Right lobe of liver (tissue), 6 donors: ENCODE results near the gene NPHS1. TPM values are rescaled to one million over a fixed set of nuclear protein-coding genes. Genes with fewer than 3 reads are reported as not detected.

Experiments
- ATAC-seq, 4 donors: fragments of 200-7000 bp; cut with Tn5 transposase; one replicate each; pipeline ENCODE4 v1.9.1; 2020; ENCODE audit warnings: mild to moderate bottlenecking in 4 of 4, moderate library complexity in 4 of 4
- DNase-seq, 3 donors: peaks; one replicate each; pipeline ENCODE4 v3.0.0-alpha.2; 2020
- H3K27ac ChIP-seq, 3 donors: fragments of 200-600 bp; one replicate each; pipeline ENCODE4 v1.8.0; 2022
- H3K27me3 ChIP-seq, 2 donors: fragments of 200-600 bp; one replicate each; pipeline ENCODE4 v1.8.0; 2022
- H3K36me3 ChIP-seq, 4 donors: fragments of 200-600 bp; sonication (generic) in 1 of 4; one replicate each; pipeline versions ENCODE4 v1.5.1 to v1.8.0; 2017 to 2022; ENCODE audit warnings: control low read depth in 1 of 4
- H3K4me1 ChIP-seq, 4 donors: fragments of 200-600 bp; sonication (generic) in 1 of 4; one replicate each; pipeline versions ENCODE4 v1.5.1 to v1.8.0; 2017 to 2022; ENCODE audit warnings: control low read depth in 1 of 4
- H3K4me3 ChIP-seq, 3 donors: fragments of 200-600 bp; one replicate each; pipeline ENCODE4 v1.8.0; 2022
- H3K9me3 ChIP-seq, 4 donors: fragments of 200-600 bp; sonication (generic) in 1 of 4; one replicate each; pipeline versions ENCODE4 v1.5.1 to v1.8.0; 2017 to 2022; ENCODE audit warnings: control low read depth in 1 of 4
- POLR2A ChIP-seq: fragments of 450-650 bp; IDR thresholded peaks from one replicate; pipeline ENCODE4 v1.6.1; 2017; ENCODE audit warnings: antibody characterized with exemption, mild to moderate bottlenecking
- WGBS: methylation state at CpG from one replicate; pipeline ENCODE4 v1.1.6; 2018; ENCODE audit warnings: low coverage, low lambda C conversion rate; ENCODE audit not compliant: insufficient coverage; ENCODE audit errors: missing lambda C conversion rate; 5-methylcytosine and 5-hydroxymethylcytosine counted together
- intact Hi-C, 2 donors: fragments of 100-400 bp; cut with DNase I; formaldehyde crosslinking; loops; one replicate each; pipeline versions ENCODE4 v1.11.2 to v1.14.1; 2022
- long read RNA-seq: library from polyadenylated mRNA; unstranded; transcript quantifications from one replicate; pipeline ENCODE4 v2.0.0, GENCODE V29; 2019
- total RNA-seq, 6 experiments: library from RNA; depleted of rRNA in 2 of 6; stranded (reverse); fragments of >200 nt in 2 of 6; fragmentation: NEBNext Ultra II Directional in 3 of 6; extraction: Animal tissue kit (Norgen Biotek cat#: 25700) in 3 of 6; gene quantifications; one replicate each; pipeline versions ENCODE4 v1.1.0 to v1.2.4, GENCODE V29; 2016 to 2023
- TF ChIP-seq, protein P1 (sequence below), 4 donors: fragments of 200-600 bp in 3 of 4; fragments of 450-650 bp in 1 of 4; IDR thresholded peaks; one replicate each; pipeline versions ENCODE4 v1.5.1 to v1.8.0; 2016 to 2022; ENCODE audit warnings: antibody characterized with exemption in 4 of 4, mild to moderate bottlenecking in 2 of 4
- donor health status: DM: no; HTN: yes; CAD: no.
- donor health status: DM: no; HTN: no; CAD: no.
- donor health status: DM: no; HTN: no; CAD: no.
- donor health status: DM: no; HTN: yes; CAD: no.
- donor health status: DM: no; HTN: yes; CAD: no.

NPHS1 gene, protein sequence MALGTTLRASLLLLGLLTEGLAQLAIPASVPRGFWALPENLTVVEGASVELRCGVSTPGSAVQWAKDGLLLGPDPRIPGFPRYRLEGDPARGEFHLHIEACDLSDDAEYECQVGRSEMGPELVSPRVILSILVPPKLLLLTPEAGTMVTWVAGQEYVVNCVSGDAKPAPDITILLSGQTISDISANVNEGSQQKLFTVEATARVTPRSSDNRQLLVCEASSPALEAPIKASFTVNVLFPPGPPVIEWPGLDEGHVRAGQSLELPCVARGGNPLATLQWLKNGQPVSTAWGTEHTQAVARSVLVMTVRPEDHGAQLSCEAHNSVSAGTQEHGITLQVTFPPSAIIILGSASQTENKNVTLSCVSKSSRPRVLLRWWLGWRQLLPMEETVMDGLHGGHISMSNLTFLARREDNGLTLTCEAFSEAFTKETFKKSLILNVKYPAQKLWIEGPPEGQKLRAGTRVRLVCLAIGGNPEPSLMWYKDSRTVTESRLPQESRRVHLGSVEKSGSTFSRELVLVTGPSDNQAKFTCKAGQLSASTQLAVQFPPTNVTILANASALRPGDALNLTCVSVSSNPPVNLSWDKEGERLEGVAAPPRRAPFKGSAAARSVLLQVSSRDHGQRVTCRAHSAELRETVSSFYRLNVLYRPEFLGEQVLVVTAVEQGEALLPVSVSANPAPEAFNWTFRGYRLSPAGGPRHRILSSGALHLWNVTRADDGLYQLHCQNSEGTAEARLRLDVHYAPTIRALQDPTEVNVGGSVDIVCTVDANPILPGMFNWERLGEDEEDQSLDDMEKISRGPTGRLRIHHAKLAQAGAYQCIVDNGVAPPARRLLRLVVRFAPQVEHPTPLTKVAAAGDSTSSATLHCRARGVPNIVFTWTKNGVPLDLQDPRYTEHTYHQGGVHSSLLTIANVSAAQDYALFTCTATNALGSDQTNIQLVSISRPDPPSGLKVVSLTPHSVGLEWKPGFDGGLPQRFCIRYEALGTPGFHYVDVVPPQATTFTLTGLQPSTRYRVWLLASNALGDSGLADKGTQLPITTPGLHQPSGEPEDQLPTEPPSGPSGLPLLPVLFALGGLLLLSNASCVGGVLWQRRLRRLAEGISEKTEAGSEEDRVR (N-terminal part only)
- total RNA-seq: not detected
- long read RNA-seq: 0 reads

DNA sequence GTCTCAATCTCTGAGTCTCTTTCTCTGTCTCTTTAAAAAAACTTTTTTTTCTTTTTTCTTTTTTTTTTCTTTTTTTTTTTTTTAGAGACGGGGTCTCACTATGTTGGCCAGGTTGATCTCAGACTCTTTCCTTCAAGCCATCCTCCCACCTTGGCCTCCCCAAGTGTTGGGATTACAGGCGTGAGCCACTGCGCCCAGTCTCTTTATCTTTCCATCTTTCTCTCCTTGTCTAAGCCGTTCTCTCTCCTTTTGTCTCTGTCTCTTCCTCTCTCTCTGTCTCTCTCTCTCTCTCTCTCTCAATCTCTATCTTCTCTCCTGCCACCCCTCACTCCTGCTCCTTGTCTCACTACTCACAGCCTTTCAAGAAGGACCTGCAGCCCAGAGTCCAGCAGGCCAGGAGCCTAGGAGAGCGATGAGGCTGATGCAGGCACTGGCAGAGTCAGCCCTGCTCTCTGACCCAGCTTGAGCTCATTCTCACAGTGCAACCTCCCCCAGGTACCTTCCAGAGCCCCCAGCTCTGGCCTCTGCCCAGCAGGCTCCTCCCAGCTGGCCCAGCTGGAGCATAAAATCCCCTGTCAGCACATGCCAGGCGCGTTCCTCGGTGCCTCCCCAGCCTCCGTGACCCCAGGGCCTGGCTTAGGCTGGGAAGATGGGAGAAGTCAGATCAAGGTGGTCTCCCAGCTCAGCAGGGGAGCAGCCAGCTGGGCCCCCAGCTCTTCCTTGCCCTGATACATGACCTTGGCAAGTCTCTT, at the start of gene NPHS1:
Gene NPHS1 (minus strand): TSS at position 476 of the 752 bp plus-strand sequence. CDS start 667 bp downstream, outside the sequence.
- H3K4me3 ChIP-seq: no peak within 1 kb of the TSS
- DNase-seq: peak in 1 of 3 donors; percentile 24
- peaks cover 0 to 10% (median 2%) of the 10 kb centered on the region in 4 donors for H3K4me1 ChIP-seq
- H3K27ac ChIP-seq: no peak within 1 kb of the TSS
- peaks cover 0 to 12% of the 10 kb centered on the region in 2 donors for H3K27me3 ChIP-seq
- TF ChIP-seq POLR2A: no peak
- TF ChIP-seq, protein P1, sequence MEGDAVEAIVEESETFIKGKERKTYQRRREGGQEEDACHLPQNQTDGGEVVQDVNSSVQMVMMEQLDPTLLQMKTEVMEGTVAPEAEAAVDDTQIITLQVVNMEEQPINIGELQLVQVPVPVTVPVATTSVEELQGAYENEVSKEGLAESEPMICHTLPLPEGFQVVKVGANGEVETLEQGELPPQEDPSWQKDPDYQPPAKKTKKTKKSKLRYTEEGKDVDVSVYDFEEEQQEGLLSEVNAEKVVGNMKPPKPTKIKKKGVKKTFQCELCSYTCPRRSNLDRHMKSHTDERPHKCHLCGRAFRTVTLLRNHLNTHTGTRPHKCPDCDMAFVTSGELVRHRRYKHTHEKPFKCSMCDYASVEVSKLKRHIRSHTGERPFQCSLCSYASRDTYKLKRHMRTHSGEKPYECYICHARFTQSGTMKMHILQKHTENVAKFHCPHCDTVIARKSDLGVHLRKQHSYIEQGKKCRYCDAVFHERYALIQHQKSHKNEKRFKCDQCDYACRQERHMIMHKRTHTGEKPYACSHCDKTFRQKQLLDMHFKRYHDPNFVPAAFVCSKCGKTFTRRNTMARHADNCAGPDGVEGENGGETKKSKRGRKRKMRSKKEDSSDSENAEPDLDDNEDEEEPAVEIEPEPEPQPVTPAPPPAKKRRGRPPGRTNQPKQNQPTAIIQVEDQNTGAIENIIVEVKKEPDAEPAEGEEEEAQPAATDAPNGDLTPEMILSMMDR (IDR thresholded peaks at IDR 0.05): no peak
- no peaks in the 10 kb centered on the region for H3K36me3 ChIP-seq
- ATAC-seq: no peak
- WGBS: 78% methylated on average over 5 of the region's 9 CpGs
- no peaks in the 10 kb centered on the region for H3K9me3 ChIP-seq
- intact Hi-C loops: no loop called here

DNA sequence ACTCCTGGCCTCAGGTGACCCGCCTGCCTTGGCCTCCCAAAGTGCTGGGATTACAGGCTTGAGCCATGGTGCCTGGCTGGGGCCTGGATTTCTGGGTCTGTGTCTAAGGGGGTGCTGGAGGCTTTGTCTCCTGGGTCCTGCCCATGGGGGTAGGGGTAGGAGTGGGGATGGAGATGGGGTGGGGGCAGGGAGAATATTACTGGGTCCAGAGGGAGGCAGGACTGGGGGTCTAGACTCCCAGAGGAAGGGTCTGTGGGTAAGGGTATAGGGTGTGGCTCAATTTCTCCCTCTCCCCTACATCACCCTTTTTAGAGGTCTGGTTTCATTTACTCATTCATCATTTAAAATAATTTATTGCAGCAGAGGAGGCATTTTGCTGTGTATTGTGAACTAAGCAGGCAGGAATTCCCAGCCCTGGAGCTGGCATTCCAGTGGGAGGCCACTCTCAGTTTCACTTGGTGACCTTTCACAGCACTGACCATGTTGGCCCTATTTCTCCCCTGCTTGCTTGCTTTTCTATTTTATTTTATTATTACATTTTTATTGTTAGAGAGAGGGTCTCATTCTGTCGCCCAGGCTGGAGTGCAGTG, 48.8 kb upstream of the NPHS1 start:
- Histone ChIP-seq H3K4me1 (peaks cover 0 to under 1% (median 0%) of the 10 kb centered on the region in 4 donors), H3K27ac (peak overlapping the region; percentile 74 to 90 (median 86)), H3K36me3 (no peaks in the 10 kb centered on the region), H3K4me3 (peak overlapping the region in 2 of 3 donors; percentile 63 to 64), H3K9me3 (no peaks in the 10 kb centered on the region), H3K27me3 (no peaks in the 10 kb centered on the region)
- intact Hi-C loops: no loop called here
- TF ChIP-seq POLR2A: no peak
- TF ChIP-seq, protein P1 (IDR thresholded peaks at IDR 0.05): no peak
- DNase-seq: no peak
- 83% methylated on average over 1 of the region's 2 CpGs for WGBS
- ATAC-seq: no peak

DNA sequence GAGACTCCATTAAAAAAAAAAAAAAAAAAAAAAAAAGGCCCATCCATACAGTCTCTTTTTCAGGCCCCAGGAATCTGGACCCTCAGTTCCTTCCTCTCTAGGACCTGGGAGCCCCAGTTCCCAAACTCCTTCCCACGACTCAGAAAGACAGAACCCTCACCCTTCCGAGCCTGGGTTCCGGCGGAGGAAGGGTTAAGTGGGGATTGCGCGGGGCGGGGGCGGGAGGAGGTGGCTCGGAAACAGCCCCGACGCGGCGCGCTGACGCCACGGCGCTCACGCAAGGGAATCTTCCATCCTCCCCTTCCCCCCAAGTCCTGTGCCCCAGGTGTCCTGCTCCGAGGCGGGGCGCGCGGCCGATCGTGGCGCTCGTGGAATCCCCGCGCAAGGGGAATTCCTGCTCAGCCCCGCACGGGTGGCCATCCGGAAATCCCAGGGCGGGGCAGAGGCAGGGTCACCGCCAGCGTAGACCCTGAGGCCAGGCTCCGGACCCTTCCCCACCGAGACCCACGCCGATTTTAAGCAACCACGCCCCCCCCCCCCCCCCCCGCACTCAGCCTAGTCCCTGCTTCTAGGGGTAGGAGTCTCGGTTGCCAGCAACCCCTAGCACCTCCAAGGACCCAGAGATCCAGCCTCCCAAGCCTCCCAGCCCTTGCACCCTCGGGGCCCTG, 47.4 kb upstream of the NPHS1 start:
- H3K4me1 ChIP-seq: no peaks in the 10 kb centered on the region
- peak; percentile 89 to 92 (median 92) for DNase-seq
- 0% methylated on average over 3 of the region's 43 CpGs for WGBS
- intact Hi-C loops: no loop called here
- no peaks in the 10 kb centered on the region for H3K9me3 ChIP-seq
- H3K27ac ChIP-seq: peak overlapping the region; percentile 74 to 90 (median 86)
- peak overlapping the region; percentile 63 to 83 (median 64) for H3K4me3 ChIP-seq
- H3K27me3 ChIP-seq: no peaks in the 10 kb centered on the region
- ATAC-seq: peak; percentile 82 to 89 (median 84)
- TF ChIP-seq POLR2A: no peak
- TF ChIP-seq, protein P1 (IDR thresholded peaks at IDR 0.05): no peak
- peaks cover 0 to 10% (median 0%) of the 10 kb centered on the region in 4 donors for H3K36me3 ChIP-seq
